ENCODE measurements around the gene SH3GL1.

The SH3GL1 gene

DNA sequence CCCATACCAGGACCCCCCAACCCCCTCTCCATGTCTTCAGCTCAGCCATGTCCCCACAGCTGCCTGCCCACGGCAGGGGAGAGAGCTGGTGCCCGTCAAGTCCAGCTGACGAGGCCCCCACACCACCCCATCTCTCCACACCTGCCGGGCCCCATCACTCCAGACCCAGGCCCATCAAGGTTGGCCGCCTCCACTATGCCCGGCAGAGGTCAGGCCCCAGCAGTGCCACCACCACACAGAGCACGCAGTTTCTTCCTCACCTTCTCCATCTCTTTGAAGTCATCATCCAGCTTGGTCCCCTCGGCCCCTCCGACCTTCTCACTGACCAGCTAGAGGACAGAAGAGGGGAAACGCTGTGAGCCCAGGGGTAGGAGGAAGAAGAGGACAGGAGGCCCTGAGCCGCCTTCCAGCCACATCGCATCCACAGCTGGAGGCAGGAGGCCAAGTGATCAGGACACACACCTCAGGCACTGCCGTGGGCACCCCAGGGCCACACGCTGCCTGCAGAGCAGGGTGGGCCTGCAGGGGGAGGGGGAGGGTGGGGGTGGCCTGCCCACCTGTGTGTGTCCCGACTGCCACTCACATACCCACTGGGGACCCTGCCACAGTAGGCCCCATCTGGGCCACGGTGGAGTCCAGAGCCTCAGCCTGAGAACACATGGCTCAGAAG, 33.5 kb downstream of the SH3GL1 start:
- H3K4me3 ChIP-seq (ENCODE audit: low read depth, low read length): no peak overlapping the region
- no peak overlapping the region for H3K27ac ChIP-seq
- peaks cover 56% of the 10 kb centered on the region for H3K36me3 ChIP-seq
- H3K9me3 ChIP-seq (ENCODE audit: severe bottlenecking): no peaks in the 10 kb centered on the region
- H3K27me3 ChIP-seq (ENCODE audit: insufficient read depth, low read depth, severe bottlenecking): no peaks in the 10 kb centered on the region
- TF ChIP-seq, protein P1, sequence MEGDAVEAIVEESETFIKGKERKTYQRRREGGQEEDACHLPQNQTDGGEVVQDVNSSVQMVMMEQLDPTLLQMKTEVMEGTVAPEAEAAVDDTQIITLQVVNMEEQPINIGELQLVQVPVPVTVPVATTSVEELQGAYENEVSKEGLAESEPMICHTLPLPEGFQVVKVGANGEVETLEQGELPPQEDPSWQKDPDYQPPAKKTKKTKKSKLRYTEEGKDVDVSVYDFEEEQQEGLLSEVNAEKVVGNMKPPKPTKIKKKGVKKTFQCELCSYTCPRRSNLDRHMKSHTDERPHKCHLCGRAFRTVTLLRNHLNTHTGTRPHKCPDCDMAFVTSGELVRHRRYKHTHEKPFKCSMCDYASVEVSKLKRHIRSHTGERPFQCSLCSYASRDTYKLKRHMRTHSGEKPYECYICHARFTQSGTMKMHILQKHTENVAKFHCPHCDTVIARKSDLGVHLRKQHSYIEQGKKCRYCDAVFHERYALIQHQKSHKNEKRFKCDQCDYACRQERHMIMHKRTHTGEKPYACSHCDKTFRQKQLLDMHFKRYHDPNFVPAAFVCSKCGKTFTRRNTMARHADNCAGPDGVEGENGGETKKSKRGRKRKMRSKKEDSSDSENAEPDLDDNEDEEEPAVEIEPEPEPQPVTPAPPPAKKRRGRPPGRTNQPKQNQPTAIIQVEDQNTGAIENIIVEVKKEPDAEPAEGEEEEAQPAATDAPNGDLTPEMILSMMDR (IDR thresholded peaks at IDR 0.05; ENCODE audit: low read depth, low read length): no peak
- no peak for DNase-seq

DNA sequence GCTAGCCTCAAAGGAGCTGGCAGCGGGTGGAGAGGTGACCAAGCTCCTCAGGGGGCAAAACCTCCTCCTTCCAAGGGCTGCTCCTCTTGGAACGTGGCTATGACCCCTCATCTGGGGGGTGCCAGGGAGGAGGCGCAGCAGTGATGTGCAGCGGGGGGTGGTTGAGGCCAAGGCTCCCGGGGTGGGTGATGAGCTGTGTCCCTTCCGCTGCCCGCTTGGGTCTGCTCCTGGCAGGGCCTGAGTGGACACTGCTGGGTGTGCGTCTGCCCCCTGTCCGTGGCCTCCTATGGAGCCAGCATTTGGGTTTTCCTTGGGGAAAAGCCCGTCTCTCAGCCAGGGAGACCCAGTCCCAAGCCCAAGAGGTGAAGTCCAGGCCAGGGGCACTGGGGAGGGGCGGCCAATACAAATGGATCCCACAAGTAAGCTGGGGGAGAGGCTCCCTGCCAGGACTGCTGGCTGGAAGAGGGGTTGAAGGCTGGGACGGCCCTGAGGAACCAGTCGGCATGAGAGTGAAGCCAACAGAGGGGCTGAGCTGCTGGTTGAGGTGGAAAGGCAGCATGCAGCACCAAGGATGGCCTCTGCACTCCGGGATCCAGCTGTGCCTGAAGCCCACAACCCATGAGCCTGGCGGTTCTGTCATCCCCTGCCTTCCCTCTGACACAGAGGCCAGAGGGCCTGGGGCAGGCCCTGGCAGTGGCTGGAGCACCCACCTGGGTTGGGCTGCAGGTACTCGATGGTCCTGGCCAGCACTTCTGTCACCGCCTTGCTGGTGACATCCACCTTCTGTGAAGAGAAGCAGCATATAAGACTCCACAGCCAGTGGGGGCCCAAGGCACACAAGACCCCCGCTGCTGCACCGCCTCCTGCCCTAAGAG, 34.3 kb downstream of the SH3GL1 start:
- H3K36me3 ChIP-seq: peaks cover 61% of the 10 kb centered on the region
- H3K4me3 ChIP-seq (ENCODE audit: low read depth, low read length): no peak overlapping the region
- no peak for DNase-seq
- no peaks in the 10 kb centered on the region for H3K9me3 ChIP-seq (ENCODE audit: severe bottlenecking)
- H3K27ac ChIP-seq: no peak overlapping the region
- no peaks in the 10 kb centered on the region for H3K27me3 ChIP-seq (ENCODE audit: insufficient read depth, low read depth, severe bottlenecking)
- TF ChIP-seq, protein P1 (IDR thresholded peaks at IDR 0.05; ENCODE audit: low read depth, low read length): no peak

DNA sequence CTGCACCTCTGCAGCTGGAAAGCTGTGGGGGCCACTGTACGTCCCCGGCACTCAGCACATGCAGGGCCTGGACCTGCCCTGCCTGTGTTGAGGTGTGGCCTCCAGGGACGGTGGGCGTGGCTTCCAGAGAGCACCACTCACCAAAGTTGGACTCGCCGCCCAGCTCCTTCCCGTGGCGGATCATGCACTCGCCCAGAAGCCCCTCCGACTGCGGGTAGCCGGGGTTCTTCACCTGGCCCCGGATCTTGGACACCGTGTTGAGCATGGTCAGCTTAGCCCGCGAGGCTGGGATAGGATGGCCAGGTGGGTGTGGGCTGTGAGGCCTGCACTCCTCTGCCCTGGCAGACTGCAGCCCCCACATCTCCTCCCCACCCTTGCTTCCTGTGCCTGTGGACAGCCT, 35.0 kb downstream of the SH3GL1 start:
- Histone ChIP-seq H3K27me3 (ENCODE audit: insufficient read depth, low read depth, severe bottlenecking) (no peaks in the 10 kb centered on the region), H3K9me3 (ENCODE audit: severe bottlenecking) (no peaks in the 10 kb centered on the region), H3K27ac (no peak overlapping the region), H3K4me3 (ENCODE audit: low read depth, low read length) (no peak overlapping the region), H3K36me3 (peaks cover 68% of the 10 kb centered on the region)
- no peak for DNase-seq
- TF ChIP-seq, protein P1 (IDR thresholded peaks at IDR 0.05; ENCODE audit: low read depth, low read length): no peak

DNA sequence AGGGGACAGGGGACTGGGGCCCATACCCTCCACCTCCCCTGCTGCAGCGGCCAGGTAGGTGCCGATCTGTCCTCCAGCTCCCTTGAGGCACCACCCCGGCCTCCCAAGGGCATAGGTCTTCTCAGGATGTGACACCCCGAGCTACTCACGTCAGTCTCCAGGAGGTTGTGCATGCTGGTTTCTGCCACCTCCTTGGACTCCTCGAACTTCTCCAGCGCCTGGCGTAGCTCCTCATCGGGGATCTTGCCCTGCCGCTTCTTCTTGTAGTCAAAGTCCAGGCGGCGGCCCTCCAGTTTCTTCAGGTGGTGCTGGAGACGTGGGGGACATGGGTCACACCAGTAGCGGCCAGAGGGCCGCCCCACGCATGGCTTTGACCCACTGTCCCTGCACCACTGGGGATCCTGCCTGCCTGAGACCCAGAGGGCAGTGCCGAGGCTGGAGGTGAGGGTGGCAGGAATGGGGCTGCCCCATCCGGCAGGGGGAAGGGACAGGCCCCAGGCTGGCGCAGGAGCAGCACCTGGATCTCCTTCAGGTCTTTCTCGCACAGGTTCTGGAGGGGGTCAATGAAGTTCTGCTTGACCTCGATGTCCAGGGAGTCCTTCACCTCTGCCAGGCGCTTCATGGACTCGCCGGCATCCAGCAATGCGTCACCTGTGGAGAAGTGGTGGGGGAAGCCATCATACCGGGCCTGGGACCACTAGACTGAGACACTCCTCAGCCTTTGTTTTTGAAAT, 36.6 kb downstream of the SH3GL1 start:
- Histone ChIP-seq H3K9me3 (ENCODE audit: severe bottlenecking) (no peaks in the 10 kb centered on the region), H3K27ac (no peak overlapping the region), H3K36me3 (peaks cover 84% of the 10 kb centered on the region), H3K27me3 (ENCODE audit: insufficient read depth, low read depth, severe bottlenecking) (no peaks in the 10 kb centered on the region), H3K4me3 (ENCODE audit: low read depth, low read length) (no peak overlapping the region)
- TF ChIP-seq, protein P1 (IDR thresholded peaks at IDR 0.05; ENCODE audit: low read depth, low read length): no peak
- no peak for DNase-seq

DNA sequence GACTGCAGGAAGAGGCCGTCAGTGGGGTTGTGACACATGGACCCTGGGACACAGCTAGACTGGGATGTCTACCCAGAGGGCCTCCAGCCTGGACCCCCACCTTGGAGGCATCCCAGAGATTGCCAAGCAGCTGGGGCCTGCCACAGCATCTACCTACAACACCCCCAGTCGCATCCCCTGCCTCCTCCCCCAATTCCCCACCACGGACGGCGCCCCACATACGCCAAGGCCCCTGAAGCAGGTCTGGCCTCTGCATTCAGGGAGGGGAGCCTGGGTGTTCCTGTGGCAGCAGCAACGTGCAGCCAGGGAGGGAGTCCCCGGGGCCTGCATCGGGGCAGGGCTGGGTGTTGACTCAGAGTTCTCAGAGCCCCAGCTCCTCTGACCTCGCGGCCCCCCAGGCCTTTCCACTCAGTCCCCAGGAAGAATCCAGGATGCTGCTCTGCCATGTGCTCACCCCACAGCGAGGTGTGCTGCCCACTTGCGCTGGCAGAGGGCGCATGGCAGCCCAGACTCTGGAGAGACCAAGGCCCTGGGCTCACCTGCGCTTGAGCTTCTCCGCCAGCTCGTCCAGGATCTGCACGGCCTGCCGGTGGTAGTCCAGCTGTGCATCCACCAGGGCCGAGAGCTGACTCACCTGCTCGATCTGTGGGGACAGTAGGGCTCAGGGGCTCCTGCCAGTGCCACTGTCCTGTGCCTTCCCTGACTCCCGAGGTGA, 37.4 kb downstream of the SH3GL1 start:
- Histone ChIP-seq H3K36me3 (peaks cover 88% of the 10 kb centered on the region), H3K4me3 (ENCODE audit: low read depth, low read length) (no peak overlapping the region), H3K27ac (no peak overlapping the region), H3K27me3 (ENCODE audit: insufficient read depth, low read depth, severe bottlenecking) (no peaks in the 10 kb centered on the region), H3K9me3 (ENCODE audit: severe bottlenecking) (no peaks in the 10 kb centered on the region)
- TF ChIP-seq, protein P1 (IDR thresholded peaks at IDR 0.05; ENCODE audit: low read depth, low read length): peak; percentile 44
- no peak for DNase-seq
